Measurements from ENCODE around the gene RAB34. TPM values are rescaled to one million over a fixed set of nuclear protein-coding genes. Genes with fewer than 3 reads are reported as not detected.

RAB34 gene
- total RNA-seq, 1 donor from 2014 or later: 63.5 TPM

DNA sequence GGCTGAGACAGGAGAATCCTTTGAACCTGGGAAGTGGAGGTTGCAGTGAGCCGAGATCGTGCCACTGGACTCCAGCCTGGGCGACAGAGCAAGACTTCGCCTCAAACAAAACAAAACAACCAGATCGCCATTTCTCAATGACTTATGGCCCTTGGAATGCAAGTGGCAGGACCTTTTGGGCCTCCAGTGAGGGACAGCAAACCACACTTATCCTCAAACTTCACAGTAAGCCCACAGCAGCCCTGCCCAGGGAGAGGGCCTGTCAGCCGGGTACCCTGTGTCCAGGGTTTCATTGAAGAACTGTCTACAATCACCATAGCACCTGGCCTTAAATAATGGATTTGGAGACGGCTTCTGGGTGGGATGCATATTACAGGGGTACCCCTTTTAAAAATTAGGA, 37.8 kb upstream of the RAB34 start:
- intact Hi-C loops (cut with DNase I): no loop called here
- H3K4me3 ChIP-seq: no peak overlapping the region
- no peak for ATAC-seq
- H3K9me3 ChIP-seq: no peaks in the 10 kb centered on the region
- DNase-seq: peak; percentile 34
- H3K4me1 ChIP-seq: peaks cover 5% of the 10 kb centered on the region
- no peak for TF ChIP-seq CTCF (IDR thresholded peaks at IDR 0.05)
- no peaks in the 10 kb centered on the region for H3K27me3 ChIP-seq
- H3K27ac ChIP-seq: no peak overlapping the region
- peaks cover 27% of the 10 kb centered on the region for H3K36me3 ChIP-seq

DNA sequence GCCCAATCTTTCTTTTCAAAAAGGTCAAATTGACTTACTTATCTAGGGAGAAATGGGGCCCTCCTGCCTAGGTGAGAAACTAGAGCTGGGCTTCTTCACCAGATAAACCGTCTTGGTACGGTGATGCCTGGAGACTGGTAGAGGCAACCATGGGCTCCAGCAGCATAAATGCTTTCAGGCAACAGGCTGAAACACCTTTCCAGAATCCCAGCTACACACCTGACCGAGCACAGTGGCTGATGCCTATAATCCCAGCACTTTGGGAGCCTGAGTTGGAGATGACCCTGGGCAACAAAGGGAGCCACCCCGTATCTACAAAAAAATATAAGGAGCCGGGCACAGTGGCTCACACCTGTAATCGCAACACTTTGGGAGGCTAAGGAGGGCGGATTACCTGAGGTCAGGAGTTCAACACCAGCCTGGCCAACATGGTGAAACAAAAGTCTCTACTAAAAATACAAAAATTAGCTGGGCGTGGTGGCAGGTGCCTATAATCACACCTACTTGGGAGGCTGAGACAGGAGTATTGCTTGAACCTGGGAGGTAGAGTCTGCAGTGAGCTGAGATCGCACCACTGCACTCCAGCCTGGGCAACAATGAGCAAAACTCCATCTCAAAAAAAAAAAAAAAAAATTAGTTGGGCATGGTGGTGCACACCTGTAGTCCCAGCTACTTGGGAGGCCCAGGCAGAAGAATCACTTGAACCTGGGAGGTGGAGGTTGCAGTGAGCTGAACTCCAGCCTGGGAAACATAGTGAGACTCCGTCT, 34.1 kb upstream of the RAB34 start:
- no peak for DNase-seq
- H3K9me3 ChIP-seq: no peaks in the 10 kb centered on the region
- ATAC-seq: no peak
- H3K27me3 ChIP-seq: no peaks in the 10 kb centered on the region
- peaks cover 38% of the 10 kb centered on the region for H3K4me1 ChIP-seq
- no peak overlapping the region for H3K4me3 ChIP-seq
- no peak for TF ChIP-seq CTCF (IDR thresholded peaks at IDR 0.05)
- no peak overlapping the region for H3K27ac ChIP-seq
- H3K36me3 ChIP-seq: peaks cover 25% of the 10 kb centered on the region
- intact Hi-C loops (cut with DNase I): no loop called here

GRCh38 chr17:28750178-28751047, 32.7 kb upstream of the RAB34 start:
- TF ChIP-seq CTCF (IDR thresholded peaks at IDR 0.05): peak; percentile 100
- Histone ChIP-seq H3K27ac (no peak overlapping the region), H3K27me3 (no peaks in the 10 kb centered on the region), H3K9me3 (no peaks in the 10 kb centered on the region), H3K4me3 (no peak overlapping the region), H3K4me1 (peaks cover 49% of the 10 kb centered on the region), H3K36me3 (peaks cover 25% of the 10 kb centered on the region)
- ATAC-seq (peak; percentile 82), DNase-seq (peak; percentile 95)
- intact Hi-C loops (cut with DNase I): no loop called here

DNA sequence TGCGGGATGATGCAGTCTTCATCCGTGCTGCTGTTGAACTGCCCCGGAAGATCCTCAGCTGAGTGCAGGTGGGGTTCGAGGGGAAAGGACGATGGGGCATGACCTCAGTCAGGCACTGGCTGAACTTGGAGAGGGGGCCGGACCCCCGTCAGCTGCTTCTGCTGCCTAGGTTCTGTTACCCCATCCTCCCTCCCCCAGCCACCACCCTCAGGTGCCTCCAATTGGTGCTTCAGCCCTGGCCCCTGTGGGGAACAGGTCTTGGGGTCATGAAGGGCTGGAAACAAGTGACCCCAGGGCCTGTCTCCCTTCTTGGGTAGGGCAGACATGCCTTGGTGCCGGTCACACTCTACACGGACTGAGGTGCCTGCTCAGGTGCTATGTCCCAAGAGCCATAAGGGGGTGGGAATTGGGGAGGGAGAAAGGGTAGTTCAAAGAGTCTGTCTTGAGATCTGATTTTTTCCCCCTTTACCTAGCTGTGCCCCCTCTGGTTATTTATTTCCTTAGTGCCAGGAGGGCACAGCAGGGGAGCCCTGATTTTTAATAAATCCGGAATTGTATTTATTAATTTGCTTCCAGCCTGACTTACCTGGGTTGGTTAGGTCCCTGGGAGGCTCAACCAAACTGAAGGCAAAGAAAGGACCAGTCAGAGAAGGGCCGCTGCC, 32.0 kb upstream of the RAB34 start:
- ATAC-seq (no peak), DNase-seq (peak; percentile 65)
- no peaks in the 10 kb centered on the region for H3K9me3 ChIP-seq
- peaks cover 25% of the 10 kb centered on the region for H3K36me3 ChIP-seq
- peak overlapping the region; percentile 36 for H3K27ac ChIP-seq
- H3K4me1 ChIP-seq: peaks cover 49% of the 10 kb centered on the region
- no peaks in the 10 kb centered on the region for H3K27me3 ChIP-seq
- no peak for TF ChIP-seq CTCF (IDR thresholded peaks at IDR 0.05)
- intact Hi-C loops (cut with DNase I): no loop called here
- H3K4me3 ChIP-seq: no peak overlapping the region

GRCh38 chr17:28748852-28749515, 31.3 kb upstream of the RAB34 start:
- TF ChIP-seq CTCF (IDR thresholded peaks at IDR 0.05): no peak
- DNase-seq (peak; percentile 66), ATAC-seq (peak; percentile 1)
- intact Hi-C loops (cut with DNase I): no loop called here
- Histone ChIP-seq H3K9me3 (no peaks in the 10 kb centered on the region), H3K4me1 (peaks cover 49% of the 10 kb centered on the region), H3K36me3 (peaks cover 25% of the 10 kb centered on the region), H3K27ac (peak overlapping the region; percentile 94), H3K27me3 (no peaks in the 10 kb centered on the region), H3K4me3 (no peak overlapping the region)
